Panc1 (cell line): ENCODE results near the gene ZDBF2. TPM values are rescaled to one million over a fixed set of nuclear protein-coding genes. Genes with fewer than 3 reads are reported as not detected.

Experiments
- ATAC-seq: fragments of 200-7000 bp; cut with Tn5 transposase; 2 replicates; pipeline ENCODE4 v1.9.1; 2020; ENCODE audit warnings: mild to moderate bottlenecking, moderate library complexity
- BruUV-seq: library from RNA; stranded (reverse); fragments of 400-500 nt; replicated peaks from 2 replicates; lab custom pipeline; 2021; lab: Mats Ljungman, UMichigan
- CTCF ChIA-PET: fragments of 300-600 bp; sonication (Branson Sonifier 250); formaldehyde crosslinking; loops from one replicate; lab custom pipeline; 2022; ENCODE audit warnings: antibody characterized with exemption; lab: Charles Lee
- POLR2A ChIA-PET: fragments of 300-600 bp; sonication (Branson Sonifier 250); formaldehyde crosslinking; loops from one replicate; lab custom pipeline; 2022; ENCODE audit warnings: antibody characterized with exemption; lab: Charles Lee
- DNase-seq: peaks from one replicate; pipeline ENCODE4 v3.0.0-alpha.2; 2010; ENCODE audit warnings: low read depth, low spot score
- H3K27ac ChIP-seq: 2 replicates; pipeline ENCODE4 v1.5.1; 2011; ENCODE audit warnings: mild to moderate bottlenecking, low read length, inconsistent platforms
- H3K27me3 ChIP-seq: fragments of 200-500 bp; sonication (Bioruptor generic); 2 replicates; pipeline ENCODE4 v1.6.0; 2014; ENCODE audit warnings: low read length, inconsistent platforms; ENCODE audit not compliant: control insufficient read depth, insufficient read depth
- H3K36me3 ChIP-seq: fragments of 200-500 bp; sonication (Bioruptor generic); 2 replicates; pipeline ENCODE4 v1.5.1; 2014; ENCODE audit warnings: inconsistent platforms, mild to moderate bottlenecking, low read length, moderate library complexity; ENCODE audit not compliant: control insufficient read depth, insufficient read depth
- H3K4me1 ChIP-seq: 2 replicates; pipeline ENCODE4 v1.5.1; 2011; ENCODE audit warnings: inconsistent platforms, mild to moderate bottlenecking, low read length, moderate library complexity; ENCODE audit not compliant: control insufficient read depth, insufficient read depth
- H3K4me3 ChIP-seq, 2 experiments: 2 replicates each; pipeline ENCODE4 v1.5.1; 2011 to 2012; ENCODE audit warnings: low read depth in 2 of 2, low read length in 2 of 2, mild to moderate bottlenecking in 2 of 2, inconsistent platforms in 1 of 2, moderate library complexity in 1 of 2
- H3K9me3 ChIP-seq: fragments of 200-500 bp; sonication (Bioruptor generic); 2 replicates; pipeline ENCODE4 v1.5.1; 2014; ENCODE audit warnings: low read depth, mild to moderate bottlenecking, inconsistent platforms, low read length, moderate library complexity; ENCODE audit not compliant: control insufficient read depth, insufficient read depth
- CTCF ChIP-seq: fragments of 450-650 bp; IDR thresholded peaks from 2 replicates; pipeline ENCODE4 v1.5.1; 2017; ENCODE audit warnings: mild to moderate bottlenecking
- POLR2AphosphoS5 ChIP-seq: IDR thresholded peaks from 2 replicates; pipeline ENCODE4 v1.6.1; 2012; ENCODE audit warnings: mild to moderate bottlenecking, low read depth, low read length, moderate library complexity
- REST ChIP-seq, 2 experiments: IDR thresholded peaks; 2 replicates each; pipeline ENCODE4 v1.6.1; 2011 to 2012; ENCODE audit warnings: low read depth in 2 of 2, control low read depth in 1 of 2, low read length in 1 of 2, mild to moderate bottlenecking in 1 of 2, moderate library complexity in 1 of 2; ENCODE audit not compliant: insufficient read depth in 1 of 2
- SIN3A ChIP-seq: IDR thresholded peaks from 2 replicates; pipeline ENCODE4 v1.6.1; 2012; ENCODE audit warnings: low read depth, mild to moderate bottlenecking, low read length, moderate library complexity, borderline replicate concordance; ENCODE audit not compliant: insufficient read depth
- TCF7L2 ChIP-seq: IDR thresholded peaks from 2 replicates; pipeline ENCODE4 v1.6.1; 2011; ENCODE audit warnings: mild to moderate bottlenecking, low read depth, low read length, inconsistent platforms
- in situ Hi-C: cut with HindIII; loops from 2 replicates; pipeline ENCODE4 v1.10.0; 2016; ENCODE audit warnings: low sequenced_read_pairs, low pct_unique_long_range_greater_than_20kb
- intact Hi-C: fragments of 100-400 bp; cut with micrococcal nuclease; formaldehyde crosslinking; loops from one replicate; pipeline ENCODE4 v1.10.0; 2022; ENCODE audit not compliant: unreplicated experiment
- total RNA-seq: library from RNA; stranded (reverse); gene quantifications from one replicate; pipeline ENCODE4 v1.2.1, GENCODE V29; 2021; ENCODE audit not compliant: unreplicated experiment

Gene ZDBF2
- total RNA-seq, 1 experiment from 2014 or later = 4.2 TPM

DNA sequence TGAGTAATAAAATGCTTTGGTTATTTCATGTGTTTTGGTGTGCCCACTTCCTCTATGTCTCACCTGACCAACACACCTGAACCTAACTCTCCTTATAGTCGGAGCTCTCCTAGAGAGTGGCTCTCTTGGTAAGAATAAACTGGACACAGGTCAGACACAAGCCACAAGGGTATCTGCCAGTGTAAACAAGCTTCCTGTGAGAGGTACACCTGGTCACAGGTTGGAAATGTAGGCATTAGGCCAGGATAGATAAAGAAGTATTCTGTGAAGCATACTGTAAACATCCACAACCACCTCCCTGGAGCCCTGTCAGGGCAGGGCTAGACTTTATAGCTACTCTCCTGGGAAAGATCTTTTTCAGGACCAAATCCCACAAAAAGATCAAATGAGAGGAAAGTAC, 69.4 kb downstream of the ZDBF2 start:
- in situ Hi-C loops = no loop called here
- BruUV-seq = no TSS peak

GRCh38 chr2:206345606-206346005, 71.1 kb downstream of the ZDBF2 start:
- intact Hi-C loops = no loop called here
- no TSS peak for BruUV-seq
- Histone ChIP-seq H3K9me3 (no peaks in the 10 kb centered on the region), H3K4me3 (no peak overlapping the region), H3K27ac (no peak overlapping the region), H3K36me3 (no peaks in the 10 kb centered on the region), H3K4me1 (no peaks in the 10 kb centered on the region), H3K27me3 (no peaks in the 10 kb centered on the region)
- in situ Hi-C loops = no loop called here
- DNase-seq (no peak), ATAC-seq (no peak)
- TF ChIP-seq TCF7L2 (no peak), CTCF (no peak), SIN3A (no peak), POLR2AphosphoS5 (no peak), REST (IDR thresholded peaks at IDR 0.05; ENCODE audit: insufficient read depth in 1 of 2, low read depth in 2 of 2, low read length in 1 of 2) (no peak)
- CTCF ChIA-PET = no interaction called here
- POLR2A ChIA-PET = no interaction called here

More for the DNA sequence above, 69.4 kb downstream of the ZDBF2 start:
- DNase-seq = no peak
- no peaks in the 10 kb centered on the region for H3K36me3 ChIP-seq
- no peak overlapping the region for H3K27ac ChIP-seq
- ChIA-PET CTCF (no interaction called here), POLR2A (no interaction called here)
- no peaks in the 10 kb centered on the region for H3K27me3 ChIP-seq
- no peaks in the 10 kb centered on the region for H3K4me1 ChIP-seq
- H3K4me3 ChIP-seq = no peak overlapping the region
- no peaks in the 10 kb centered on the region for H3K9me3 ChIP-seq
- intact Hi-C loops = no loop called here
- TF ChIP-seq SIN3A (no peak), CTCF (no peak)
- no peak for ATAC-seq

GRCh38 chr2:206349375-206349774, 74.9 kb downstream of the ZDBF2 start:
- DNase-seq (no peak), ATAC-seq (no peak)
- BruUV-seq = no TSS peak
- intact Hi-C loops (no loop called here), in situ Hi-C loops (no loop called here)
- POLR2A ChIA-PET = no interaction called here
- CTCF ChIA-PET = no interaction called here
- Histone ChIP-seq H3K4me3 (no peak overlapping the region), H3K9me3 (no peaks in the 10 kb centered on the region), H3K27ac (no peak overlapping the region), H3K4me1 (no peaks in the 10 kb centered on the region), H3K36me3 (no peaks in the 10 kb centered on the region), H3K27me3 (no peaks in the 10 kb centered on the region)
- no peak for TF ChIP-seq TCF7L2
- TF ChIP-seq CTCF = no peak
- TF ChIP-seq SIN3A = no peak
- TF ChIP-seq POLR2AphosphoS5 = no peak
- TF ChIP-seq REST (IDR thresholded peaks at IDR 0.05; ENCODE audit: insufficient read depth in 1 of 2, low read depth in 2 of 2, low read length in 1 of 2) = no peak
